ENCODE measurements around the gene FAM3A. TPM values are rescaled to one million over a fixed set of nuclear protein-coding genes. Genes with fewer than 3 reads are reported as not detected.
"Not testable (repeated sequence)": the region's sequence is repeated elsewhere in the genome, so short reads cannot be mapped to it uniquely, and the experiment has no call there.

Gene FAM3A
- polyA plus RNA-seq, 1 of the 3 experiments (the other 2 are of a cell fraction), result 42.1 TPM

DNA sequence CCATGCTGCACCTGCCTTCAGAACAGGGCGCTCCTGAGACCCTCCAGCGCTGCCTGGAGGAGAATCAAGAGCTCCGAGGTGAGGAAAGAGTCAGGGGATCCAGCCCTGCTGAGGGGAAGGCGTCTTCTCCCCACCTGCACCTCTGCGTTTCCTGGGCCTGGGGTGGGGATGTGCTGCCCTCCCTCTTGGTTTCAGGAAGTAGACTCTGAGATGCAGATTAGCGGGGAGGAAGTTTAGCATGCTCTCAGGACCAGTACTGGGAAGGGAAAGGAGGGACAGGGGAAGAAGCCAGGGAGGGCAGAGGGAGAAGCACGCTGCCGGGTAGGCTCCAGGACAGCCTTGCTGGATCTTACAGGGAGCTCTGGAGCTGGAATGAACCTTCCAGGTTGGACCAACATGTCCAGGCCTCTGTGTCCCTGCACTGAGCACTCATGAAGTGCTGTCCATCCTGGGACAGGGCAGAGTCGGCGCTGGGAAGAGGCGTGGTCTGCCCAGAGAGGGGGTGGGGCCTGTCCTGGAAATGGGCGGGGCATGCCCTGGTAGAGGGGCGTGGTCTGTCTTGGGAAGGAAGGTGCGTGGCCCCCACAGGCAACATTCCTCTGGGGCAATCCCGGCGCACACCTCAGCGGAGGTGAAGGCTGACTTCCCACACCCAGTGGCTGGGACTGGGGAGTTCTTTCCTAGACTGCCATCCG, 36.2 kb upstream of the FAM3A start:
- H3K36me3 ChIP-seq (replicated peaks in 1 of 2; ENCODE audit: control insufficient read depth in 1 of 2, insufficient read depth in 2 of 2, low read length in 1 of 2), result peaks cover 0 to 11% of the 10 kb centered on the region in 2 experiments
- POLR2A ChIA-PET; H3F3A ChIP-seq (replicated peaks; ENCODE audit: insufficient read depth); H3K4me3 ChIP-seq (ENCODE audit: low read depth in 2 of 2, low read length in 1 of 2); DNase-seq; H3K4me2 ChIP-seq; H3K4me1 ChIP-seq (ENCODE audit: control insufficient read depth in 1 of 2, insufficient read depth in 2 of 2, low read depth in 1 of 2, low read length in 1 of 2); H2AFZ ChIP-seq (ENCODE audit: low read depth); H3K27ac ChIP-seq (ENCODE audit: low read depth in 2 of 2, low read length in 1 of 2); H3K9me3 ChIP-seq; CTCF ChIA-PET; H3K9ac ChIP-seq; H3K9me2 ChIP-seq: not testable (repeated sequence)
- peaks cover 59% of the 10 kb centered on the region for H3K79me2 ChIP-seq (ENCODE audit: insufficient read depth)
- peaks cover 21% of the 10 kb centered on the region for H4K20me1 ChIP-seq (ENCODE audit: insufficient read depth)
- WGBS (ENCODE audit: low lambda C conversion rate), result 46% methylated on average over 7 of the region's 18 CpGs
- peaks cover 17% of the 10 kb centered on the region for H3K27me3 ChIP-seq (ENCODE audit: insufficient read depth)

DNA sequence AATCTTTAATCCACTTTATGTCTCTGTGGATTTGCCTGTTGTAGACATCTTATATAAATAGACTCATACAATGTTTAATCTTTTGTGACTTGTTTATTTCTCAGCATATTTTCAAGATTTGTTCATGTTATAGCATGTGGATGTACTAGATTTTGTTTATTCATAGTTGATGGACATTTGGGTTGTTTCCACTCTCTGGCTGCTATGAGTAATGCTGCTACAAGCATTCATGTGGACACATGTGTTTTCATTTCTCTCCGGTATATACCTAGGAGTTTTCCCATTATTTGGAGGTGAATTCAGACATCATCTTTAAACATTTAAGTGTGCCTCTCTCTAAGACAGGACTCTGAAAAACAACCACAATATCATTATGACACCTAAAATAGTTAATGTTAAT, 33.7 kb upstream of the FAM3A start:
- Histone ChIP-seq H3K27me3 (ENCODE audit: insufficient read depth) (peaks cover 17% of the 10 kb centered on the region), H3K4me2 (no peak overlapping the region), H3F3A (replicated peaks; ENCODE audit: insufficient read depth) (peaks cover 6% of the 10 kb centered on the region), H3K27ac (ENCODE audit: low read depth in 2 of 2, low read length in 1 of 2) (no peak overlapping the region), H3K36me3 (replicated peaks in 1 of 2; ENCODE audit: control insufficient read depth in 1 of 2, insufficient read depth in 2 of 2, low read length in 1 of 2) (peaks cover 0 to 11% of the 10 kb centered on the region in 2 experiments), H3K4me3 (ENCODE audit: low read depth in 2 of 2, low read length in 1 of 2) (no peak overlapping the region), H3K9me2 (no peaks in the 10 kb centered on the region), H3K4me1 (ENCODE audit: control insufficient read depth in 1 of 2, insufficient read depth in 2 of 2, low read depth in 1 of 2, low read length in 1 of 2) (peaks cover 0 to 7% of the 10 kb centered on the region in 2 experiments; a peak in 1 of 4 replicates), H3K79me2 (ENCODE audit: insufficient read depth) (peaks cover 76% of the 10 kb centered on the region), H3K9me3 (no peaks in the 10 kb centered on the region), H2AFZ (ENCODE audit: low read depth) (no peak overlapping the region), H3K9ac (no peak overlapping the region), H4K20me1 (ENCODE audit: insufficient read depth) (peaks cover 21% of the 10 kb centered on the region)
- ChIA-PET CTCF (no interaction called here), POLR2A (no interaction called here)
- TF ChIP-seq POLR2AphosphoS5 (IDR thresholded peaks at IDR 0.05; ENCODE audit: low read depth, low read length) (no peak), RFX5 (IDR thresholded peaks at IDR 0.05; ENCODE audit: low read length) (no peak), RXRA (IDR thresholded peaks at IDR 0.05; ENCODE audit: borderline replicate concordance, low read depth) (no peak), EZH2phosphoT487 (IDR thresholded peaks at IDR 0.05; ENCODE audit: borderline replicate concordance, low read depth) (no peak), YY1 (IDR thresholded peaks at IDR 0.05; ENCODE audit: low read depth) (no peak), RCOR1 (IDR thresholded peaks at IDR 0.05; ENCODE audit: low read length) (no peak), NFIC (IDR thresholded peaks at IDR 0.05; ENCODE audit: borderline replicate concordance) (no peak), FOXM1 (IDR thresholded peaks at IDR 0.05; ENCODE audit: low read depth) (no peak), SIN3A (IDR thresholded peaks at IDR 0.05; ENCODE audit: borderline replicate concordance, low read depth, low read length) (no peak), SMC3 (IDR thresholded peaks at IDR 0.05; ENCODE audit: low read depth, low read length) (no peak), TAF1 (IDR thresholded peaks at IDR 0.05; ENCODE audit: borderline replicate concordance, low read depth, low read length) (no peak), RAD21 (IDR thresholded peaks at IDR 0.05; ENCODE audit: low read length) (no peak), EP300 (IDR thresholded peaks at IDR 0.05; ENCODE audit: borderline replicate concordance in 1 of 2, low read depth in 1 of 2, low read length in 1 of 2) (no peak)
- TF ChIP-seq, protein P1, sequence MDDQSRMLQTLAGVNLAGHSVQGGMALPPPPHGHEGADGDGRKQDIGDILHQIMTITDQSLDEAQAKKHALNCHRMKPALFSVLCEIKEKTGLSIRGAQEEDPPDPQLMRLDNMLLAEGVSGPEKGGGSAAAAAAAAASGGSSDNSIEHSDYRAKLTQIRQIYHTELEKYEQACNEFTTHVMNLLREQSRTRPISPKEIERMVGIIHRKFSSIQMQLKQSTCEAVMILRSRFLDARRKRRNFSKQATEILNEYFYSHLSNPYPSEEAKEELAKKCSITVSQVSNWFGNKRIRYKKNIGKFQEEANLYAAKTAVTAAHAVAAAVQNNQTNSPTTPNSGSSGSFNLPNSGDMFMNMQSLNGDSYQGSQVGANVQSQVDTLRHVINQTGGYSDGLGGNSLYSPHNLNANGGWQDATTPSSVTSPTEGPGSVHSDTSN (IDR thresholded peaks at IDR 0.05), result no peak
- TF ChIP-seq, protein P2, sequence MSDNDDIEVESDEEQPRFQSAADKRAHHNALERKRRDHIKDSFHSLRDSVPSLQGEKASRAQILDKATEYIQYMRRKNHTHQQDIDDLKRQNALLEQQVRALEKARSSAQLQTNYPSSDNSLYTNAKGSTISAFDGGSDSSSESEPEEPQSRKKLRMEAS (IDR thresholded peaks at IDR 0.05; ENCODE audit: low read depth), result no peak
- TF ChIP-seq, protein P3, sequence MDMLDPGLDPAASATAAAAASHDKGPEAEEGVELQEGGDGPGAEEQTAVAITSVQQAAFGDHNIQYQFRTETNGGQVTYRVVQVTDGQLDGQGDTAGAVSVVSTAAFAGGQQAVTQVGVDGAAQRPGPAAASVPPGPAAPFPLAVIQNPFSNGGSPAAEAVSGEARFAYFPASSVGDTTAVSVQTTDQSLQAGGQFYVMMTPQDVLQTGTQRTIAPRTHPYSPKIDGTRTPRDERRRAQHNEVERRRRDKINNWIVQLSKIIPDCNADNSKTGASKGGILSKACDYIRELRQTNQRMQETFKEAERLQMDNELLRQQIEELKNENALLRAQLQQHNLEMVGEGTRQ (IDR thresholded peaks at IDR 0.05; ENCODE audit: borderline replicate concordance, low read depth, low read length), result no peak
- TF ChIP-seq, protein P4, sequence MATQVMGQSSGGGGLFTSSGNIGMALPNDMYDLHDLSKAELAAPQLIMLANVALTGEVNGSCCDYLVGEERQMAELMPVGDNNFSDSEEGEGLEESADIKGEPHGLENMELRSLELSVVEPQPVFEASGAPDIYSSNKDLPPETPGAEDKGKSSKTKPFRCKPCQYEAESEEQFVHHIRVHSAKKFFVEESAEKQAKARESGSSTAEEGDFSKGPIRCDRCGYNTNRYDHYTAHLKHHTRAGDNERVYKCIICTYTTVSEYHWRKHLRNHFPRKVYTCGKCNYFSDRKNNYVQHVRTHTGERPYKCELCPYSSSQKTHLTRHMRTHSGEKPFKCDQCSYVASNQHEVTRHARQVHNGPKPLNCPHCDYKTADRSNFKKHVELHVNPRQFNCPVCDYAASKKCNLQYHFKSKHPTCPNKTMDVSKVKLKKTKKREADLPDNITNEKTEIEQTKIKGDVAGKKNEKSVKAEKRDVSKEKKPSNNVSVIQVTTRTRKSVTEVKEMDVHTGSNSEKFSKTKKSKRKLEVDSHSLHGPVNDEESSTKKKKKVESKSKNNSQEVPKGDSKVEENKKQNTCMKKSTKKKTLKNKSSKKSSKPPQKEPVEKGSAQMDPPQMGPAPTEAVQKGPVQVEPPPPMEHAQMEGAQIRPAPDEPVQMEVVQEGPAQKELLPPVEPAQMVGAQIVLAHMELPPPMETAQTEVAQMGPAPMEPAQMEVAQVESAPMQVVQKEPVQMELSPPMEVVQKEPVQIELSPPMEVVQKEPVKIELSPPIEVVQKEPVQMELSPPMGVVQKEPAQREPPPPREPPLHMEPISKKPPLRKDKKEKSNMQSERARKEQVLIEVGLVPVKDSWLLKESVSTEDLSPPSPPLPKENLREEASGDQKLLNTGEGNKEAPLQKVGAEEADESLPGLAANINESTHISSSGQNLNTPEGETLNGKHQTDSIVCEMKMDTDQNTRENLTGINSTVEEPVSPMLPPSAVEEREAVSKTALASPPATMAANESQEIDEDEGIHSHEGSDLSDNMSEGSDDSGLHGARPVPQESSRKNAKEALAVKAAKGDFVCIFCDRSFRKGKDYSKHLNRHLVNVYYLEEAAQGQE (IDR thresholded peaks at IDR 0.05; ENCODE audit: low read depth, low read length), result no peak
- WGBS (ENCODE audit: low lambda C conversion rate), result 38% methylated on average over 1 of the region's 1 CpG
- no peak for DNase-seq

Data from SK-N-SH (cell line).